Measurements from ENCODE around the gene SVIL.
"Not testable (repeated sequence)": the region's sequence is repeated elsewhere in the genome, so short reads cannot be mapped to it uniquely, and the experiment has no call there.

The SVIL gene

DNA sequence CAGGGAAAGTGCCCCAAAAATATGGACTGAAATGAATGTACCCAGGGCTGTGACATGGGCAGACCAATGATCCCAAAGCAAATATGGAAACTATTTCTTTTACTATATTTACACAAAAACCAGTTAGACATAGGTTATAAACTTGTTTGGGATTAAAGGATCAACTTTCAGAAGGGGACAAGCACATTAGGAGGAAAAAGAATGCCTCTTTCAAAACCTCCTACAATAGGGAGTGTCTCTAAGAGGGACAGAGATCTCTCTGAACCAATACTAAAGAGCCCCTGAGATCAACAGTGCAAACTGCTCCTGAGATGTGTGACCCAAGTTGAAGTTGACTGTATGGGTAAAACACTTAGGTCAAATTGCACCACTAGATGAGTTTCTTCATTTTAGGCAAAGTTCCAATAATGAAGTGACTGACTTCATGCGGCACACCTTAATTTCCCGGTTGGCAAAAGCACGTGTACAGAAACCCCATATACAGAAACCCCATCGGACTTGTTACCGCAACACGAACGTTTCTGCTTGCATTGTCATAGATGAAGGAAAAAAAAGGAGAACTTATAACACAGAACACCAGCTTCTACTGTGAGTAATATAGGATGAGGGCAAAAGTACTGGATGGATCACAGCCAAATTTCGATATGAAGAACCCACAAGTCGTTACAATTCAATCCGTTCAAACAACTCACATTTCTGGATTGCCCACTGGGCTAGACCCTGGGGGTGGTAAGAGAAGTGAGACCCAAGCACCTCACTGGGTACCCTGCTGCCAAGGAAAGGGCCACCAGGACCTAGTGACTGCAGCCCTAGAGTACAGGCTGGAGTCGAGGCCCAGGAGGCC is 4.3 kb downstream of the SVIL start:
- no peak overlapping the region for H3K4me3 ChIP-seq (ENCODE audit: low read depth, low read length)
- TF ChIP-seq, protein P1, sequence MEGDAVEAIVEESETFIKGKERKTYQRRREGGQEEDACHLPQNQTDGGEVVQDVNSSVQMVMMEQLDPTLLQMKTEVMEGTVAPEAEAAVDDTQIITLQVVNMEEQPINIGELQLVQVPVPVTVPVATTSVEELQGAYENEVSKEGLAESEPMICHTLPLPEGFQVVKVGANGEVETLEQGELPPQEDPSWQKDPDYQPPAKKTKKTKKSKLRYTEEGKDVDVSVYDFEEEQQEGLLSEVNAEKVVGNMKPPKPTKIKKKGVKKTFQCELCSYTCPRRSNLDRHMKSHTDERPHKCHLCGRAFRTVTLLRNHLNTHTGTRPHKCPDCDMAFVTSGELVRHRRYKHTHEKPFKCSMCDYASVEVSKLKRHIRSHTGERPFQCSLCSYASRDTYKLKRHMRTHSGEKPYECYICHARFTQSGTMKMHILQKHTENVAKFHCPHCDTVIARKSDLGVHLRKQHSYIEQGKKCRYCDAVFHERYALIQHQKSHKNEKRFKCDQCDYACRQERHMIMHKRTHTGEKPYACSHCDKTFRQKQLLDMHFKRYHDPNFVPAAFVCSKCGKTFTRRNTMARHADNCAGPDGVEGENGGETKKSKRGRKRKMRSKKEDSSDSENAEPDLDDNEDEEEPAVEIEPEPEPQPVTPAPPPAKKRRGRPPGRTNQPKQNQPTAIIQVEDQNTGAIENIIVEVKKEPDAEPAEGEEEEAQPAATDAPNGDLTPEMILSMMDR (IDR thresholded peaks at IDR 0.05; ENCODE audit: low read depth, low read length, missing control alignments): no peak
- DNase-seq (ENCODE audit: low read depth): no peak

DNA sequence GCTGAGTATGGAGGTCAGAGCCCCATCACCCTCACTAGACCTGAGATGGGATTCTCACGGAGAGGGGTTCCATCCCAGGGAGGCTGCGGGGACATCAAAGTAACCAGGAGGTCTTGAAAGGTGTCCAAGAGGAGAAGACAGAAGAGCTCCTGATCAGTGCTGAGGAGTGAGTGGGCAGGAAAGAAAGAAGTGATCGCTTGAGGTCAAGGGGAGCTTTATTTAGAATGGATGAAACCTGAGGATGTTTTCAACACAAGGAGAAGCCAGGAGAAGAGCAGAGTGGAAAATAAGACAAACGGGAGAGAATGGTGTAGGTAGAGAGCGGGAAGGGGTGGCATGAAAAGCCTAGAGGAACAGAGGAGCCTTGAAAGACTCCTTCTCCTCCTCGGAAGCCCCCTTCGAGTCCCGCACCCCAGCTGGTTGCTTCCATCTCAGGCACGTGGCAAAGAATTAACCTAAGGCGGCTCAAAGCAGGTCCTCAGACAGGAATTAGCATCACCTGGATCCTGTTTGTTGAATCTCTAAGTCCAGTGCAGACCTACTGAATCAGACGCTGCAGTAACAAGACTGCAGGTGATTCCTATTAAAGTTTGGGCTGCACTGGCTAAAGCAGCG is 5.8 kb downstream of the SVIL start:
- DNase-seq (ENCODE audit: low read depth): no peak
- TF ChIP-seq, protein P1 (IDR thresholded peaks at IDR 0.05; ENCODE audit: low read depth, low read length, missing control alignments): no peak

DNA sequence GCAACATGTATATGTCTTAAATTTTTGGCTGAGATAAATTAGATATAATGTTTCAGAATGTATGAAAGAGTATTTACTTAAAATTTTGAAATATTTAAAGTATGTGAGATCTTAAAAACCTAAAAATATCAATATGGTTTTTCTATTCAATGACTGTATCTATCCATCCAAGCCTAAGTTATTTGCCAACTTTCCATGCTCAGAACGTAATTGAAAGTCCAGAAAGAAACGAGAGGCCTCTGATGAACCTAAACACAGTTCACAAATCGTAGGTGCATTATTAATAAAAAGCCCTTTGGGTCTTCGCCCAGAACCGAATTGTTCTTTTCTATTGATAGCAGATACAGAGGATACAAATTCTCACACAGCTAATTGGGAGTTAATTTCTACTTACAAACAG is 6.5 kb downstream of the SVIL start:
- no peak for DNase-seq (ENCODE audit: low read depth)
- TF ChIP-seq, protein P1 (IDR thresholded peaks at IDR 0.05; ENCODE audit: low read depth, low read length, missing control alignments): no peak
- H3K4me3 ChIP-seq (ENCODE audit: low read depth, low read length): no peak overlapping the region

More for the DNA sequence above, 5.8 kb downstream of the SVIL start:
- no peak overlapping the region for H3K4me3 ChIP-seq (ENCODE audit: low read depth, low read length)

DNA sequence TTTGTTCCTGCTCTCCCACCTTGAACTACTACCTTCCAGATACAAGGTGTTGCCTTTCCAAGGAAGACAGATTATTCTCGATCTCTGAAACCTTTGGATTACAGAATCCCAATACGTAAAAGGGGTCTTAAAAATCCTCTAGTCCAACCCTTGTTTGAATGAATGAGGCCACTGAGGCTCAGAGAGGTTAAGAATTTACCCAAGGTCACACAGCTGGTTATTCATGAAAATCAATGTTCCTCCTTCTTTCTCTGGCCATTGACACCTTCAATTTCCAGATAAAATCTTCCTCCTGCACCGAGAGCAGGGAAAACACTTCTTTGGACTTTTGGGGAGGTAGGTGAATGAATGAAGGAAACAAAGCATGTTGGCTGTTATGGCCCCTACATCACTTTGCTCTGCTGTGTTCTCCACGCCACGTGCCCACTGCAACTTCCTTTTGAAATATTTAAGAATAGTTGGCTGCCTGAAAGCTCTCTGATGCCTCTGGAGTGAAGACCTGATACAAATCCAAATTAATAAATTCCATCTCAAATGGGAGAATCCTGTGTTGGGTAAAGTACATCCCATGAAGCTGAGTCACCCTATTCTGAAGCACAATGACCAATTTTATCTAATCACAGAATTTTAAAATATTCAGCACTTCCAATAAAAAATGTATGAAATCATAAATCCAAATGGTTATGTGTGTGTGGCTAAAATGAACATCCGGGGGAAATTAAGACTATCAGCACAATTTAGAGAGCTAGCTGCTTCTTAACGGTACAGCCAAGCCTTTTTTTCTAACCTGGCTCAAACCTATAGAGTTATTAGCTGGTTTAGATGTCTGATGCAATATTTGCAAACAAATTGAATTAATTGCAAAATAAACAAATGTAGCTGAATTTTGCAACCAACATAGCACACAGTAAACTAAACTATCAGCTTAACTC is 7.3 kb downstream of the SVIL start:
- H3K4me3 ChIP-seq (ENCODE audit: low read depth, low read length): no peak overlapping the region
- TF ChIP-seq, protein P1 (IDR thresholded peaks at IDR 0.05; ENCODE audit: low read depth, low read length, missing control alignments): no peak
- DNase-seq (ENCODE audit: low read depth): no peak

DNA sequence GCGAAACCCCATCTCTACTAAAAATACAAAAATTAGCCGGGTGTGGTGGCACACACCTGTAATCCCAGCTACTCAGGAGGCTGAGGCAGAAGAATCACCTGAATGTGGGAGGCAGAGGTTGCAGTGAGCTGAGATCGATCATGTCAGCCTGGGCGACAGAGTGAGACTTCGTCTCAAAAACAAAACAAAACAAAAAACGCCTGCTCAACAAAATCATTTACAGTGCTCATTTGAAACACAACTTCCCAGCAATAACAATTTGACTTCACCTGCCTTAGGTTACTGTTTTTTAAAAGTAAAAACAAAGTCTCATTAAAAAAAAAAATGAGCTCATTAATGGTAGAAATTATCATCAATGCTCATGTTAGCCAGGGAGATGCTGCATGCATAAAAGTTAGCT is 10.4 kb downstream of the SVIL start:
- DNase-seq (ENCODE audit: low read depth); H3K4me3 ChIP-seq (ENCODE audit: low read depth, low read length): not testable (repeated sequence)

DNA sequence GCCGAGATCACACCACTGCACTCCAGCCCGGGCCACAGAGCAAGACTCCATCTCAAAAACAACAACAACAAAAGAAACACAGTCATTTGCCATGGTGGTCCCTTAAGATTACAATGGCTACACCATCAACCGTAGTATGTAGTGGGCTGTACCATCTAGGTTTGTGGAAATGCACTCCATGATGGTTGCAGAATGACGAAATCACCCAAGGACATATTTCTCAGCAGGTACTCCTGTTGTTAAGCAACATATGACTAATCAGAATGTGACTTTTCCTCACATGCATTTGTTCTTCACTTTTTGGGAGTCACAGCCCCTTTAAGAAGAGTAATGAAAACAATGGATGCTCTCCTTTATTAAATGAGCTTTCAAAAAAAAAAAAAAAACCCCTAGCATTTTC is 11.0 kb downstream of the SVIL start:
- DNase-seq (ENCODE audit: low read depth): no peak
- TF ChIP-seq, protein P1 (IDR thresholded peaks at IDR 0.05; ENCODE audit: low read depth, low read length, missing control alignments): no peak
- no peak overlapping the region for H3K4me3 ChIP-seq (ENCODE audit: low read depth, low read length)

DNA sequence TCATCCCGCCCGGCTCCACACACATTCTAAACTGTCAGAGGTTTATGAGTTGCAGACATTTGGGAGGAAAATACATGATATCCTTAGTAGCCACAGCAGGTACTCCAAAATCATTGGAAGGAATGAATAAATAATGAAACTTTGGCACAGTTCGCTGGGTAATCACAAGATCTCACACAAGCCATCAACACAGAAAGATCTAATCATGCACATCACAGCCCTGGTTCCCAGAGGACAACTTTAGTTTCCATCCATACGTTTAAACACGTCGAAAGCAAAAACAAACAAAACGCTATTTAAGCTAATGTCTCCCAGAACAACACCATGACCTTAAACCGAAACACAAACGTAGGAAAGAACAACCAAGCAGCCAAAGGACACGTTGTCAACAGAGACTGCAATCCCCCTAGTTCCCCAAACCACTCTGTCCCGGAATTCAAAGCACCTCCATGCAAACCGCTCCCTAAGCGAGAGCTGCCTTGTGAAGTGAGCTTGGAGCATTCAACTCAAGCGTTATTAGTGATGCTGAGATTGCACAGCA is 12.3 kb downstream of the SVIL start:
- DNase-seq (ENCODE audit: low read depth): no peak
- H3K4me3 ChIP-seq (ENCODE audit: low read depth, low read length): no peak overlapping the region
- TF ChIP-seq, protein P1 (IDR thresholded peaks at IDR 0.05; ENCODE audit: low read depth, low read length, missing control alignments): no peak
